ENCODE measurements around the gene GCNT4. TPM values are rescaled to one million over a fixed set of nuclear protein-coding genes. Genes with fewer than 3 reads are reported as not detected.

GCNT4 gene
- polyA plus RNA-seq, 1 donor from 2014 or later = 0.08 TPM

DNA sequence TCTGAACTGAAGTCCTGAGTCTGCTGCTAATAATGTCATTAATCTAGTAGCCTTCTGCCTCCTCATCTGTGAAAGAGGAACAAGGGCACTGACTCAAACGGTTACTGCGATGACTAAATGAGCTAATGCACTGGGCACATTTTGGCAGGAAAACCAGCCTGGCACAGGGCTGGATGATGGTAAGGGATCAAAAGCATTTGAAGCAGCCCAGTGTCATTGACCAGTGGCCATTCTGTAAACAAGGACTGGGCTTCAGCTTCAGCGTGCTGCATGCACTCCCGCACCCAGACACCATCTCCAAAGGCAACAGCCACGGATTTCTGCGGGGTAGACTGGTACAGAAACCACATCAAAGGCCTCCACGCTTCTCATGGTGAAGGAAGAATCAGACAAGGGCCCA lies 8.0 kb downstream of the GCNT4 start:
- Mint-ChIP-seq H3K4me3 (no peak overlapping the region), H3K27me3 (peaks cover 24% of the 10 kb centered on the region), H3K36me3 (no peaks in the 10 kb centered on the region), H3K27ac (no peak overlapping the region), H3K4me1 (peaks cover 0 to 6% (median 2%) of the 10 kb centered on the region in 3 donors), H3K9me3 (no peaks in the 10 kb centered on the region)

- Mint-ChIP-seq H3K27me3 (peaks cover 19% of the 10 kb centered on the region), H3K4me3 (no peak overlapping the region), H3K4me1 (peaks cover 0 to 2% (median 0%) of the 10 kb centered on the region in 3 donors), H3K36me3 (no peaks in the 10 kb centered on the region), H3K9me3 (no peaks in the 10 kb centered on the region), H3K27ac (no peak overlapping the region)
These were observed 8.6 kb downstream of the GCNT4 start for GRCh38 chr5:75043633-75044264.

- no peak overlapping the region for H3K4me3 Mint-ChIP-seq
- no peaks in the 10 kb centered on the region for H3K4me1 Mint-ChIP-seq
- peaks cover 1% of the 10 kb centered on the region for H3K36me3 Mint-ChIP-seq
- no peak overlapping the region for H3K27ac Mint-ChIP-seq
- no peaks in the 10 kb centered on the region for H3K9me3 Mint-ChIP-seq
- peaks cover 16% of the 10 kb centered on the region for H3K27me3 Mint-ChIP-seq
These were observed 9.8 kb downstream of the GCNT4 start for GRCh38 chr5:75042522-75042921.

DNA sequence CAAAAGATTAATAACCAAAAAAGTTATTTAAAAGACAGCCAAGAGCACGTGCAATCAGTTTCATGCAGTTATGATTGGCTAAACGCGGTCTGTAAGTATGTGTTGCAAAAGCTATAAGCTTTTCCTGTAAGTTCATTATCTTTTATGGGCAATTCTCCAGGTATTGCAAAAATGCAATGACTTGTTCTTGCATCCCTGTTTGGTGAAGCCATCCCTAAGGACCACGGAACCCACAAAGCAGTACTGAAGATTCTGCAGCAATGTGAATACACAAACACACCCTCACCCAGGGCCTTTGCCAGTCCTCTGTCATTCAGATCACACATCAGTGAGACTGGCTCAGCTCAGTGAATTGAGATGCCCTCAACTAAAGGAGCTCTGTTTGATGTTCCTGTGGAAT lies 11.4 kb downstream of the GCNT4 start:
- Mint-ChIP-seq H3K27me3 (peaks cover 14% of the 10 kb centered on the region), H3K4me1 (no peaks in the 10 kb centered on the region), H3K27ac (no peak overlapping the region), H3K9me3 (no peaks in the 10 kb centered on the region), H3K36me3 (peaks cover 1% of the 10 kb centered on the region), H3K4me3 (no peak overlapping the region)

DNA sequence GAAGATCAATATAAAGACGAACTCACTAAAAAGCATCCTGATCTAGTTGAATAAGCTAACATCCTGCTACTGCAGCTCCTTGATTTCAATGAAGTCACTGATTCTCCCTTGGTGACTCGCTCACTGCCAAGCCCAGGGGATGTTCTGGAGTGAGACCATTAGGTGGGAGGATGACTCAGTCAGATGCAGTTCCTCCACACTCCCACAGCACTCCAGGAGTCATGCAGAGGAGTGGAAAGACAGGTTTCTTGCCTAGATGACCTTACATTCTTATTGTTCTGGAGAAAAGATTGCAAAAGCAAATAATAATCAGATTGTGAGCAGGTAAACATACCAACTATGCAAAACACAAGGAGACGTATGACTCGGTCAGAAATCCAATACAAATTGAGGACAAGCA lies 15.3 kb downstream of the GCNT4 start:
- Mint-ChIP-seq H3K27me3 (peaks cover 2% of the 10 kb centered on the region), H3K36me3 (peaks cover 1% of the 10 kb centered on the region), H3K4me1 (no peaks in the 10 kb centered on the region), H3K9me3 (no peaks in the 10 kb centered on the region), H3K4me3 (no peak overlapping the region), H3K27ac (no peak overlapping the region)

DNA sequence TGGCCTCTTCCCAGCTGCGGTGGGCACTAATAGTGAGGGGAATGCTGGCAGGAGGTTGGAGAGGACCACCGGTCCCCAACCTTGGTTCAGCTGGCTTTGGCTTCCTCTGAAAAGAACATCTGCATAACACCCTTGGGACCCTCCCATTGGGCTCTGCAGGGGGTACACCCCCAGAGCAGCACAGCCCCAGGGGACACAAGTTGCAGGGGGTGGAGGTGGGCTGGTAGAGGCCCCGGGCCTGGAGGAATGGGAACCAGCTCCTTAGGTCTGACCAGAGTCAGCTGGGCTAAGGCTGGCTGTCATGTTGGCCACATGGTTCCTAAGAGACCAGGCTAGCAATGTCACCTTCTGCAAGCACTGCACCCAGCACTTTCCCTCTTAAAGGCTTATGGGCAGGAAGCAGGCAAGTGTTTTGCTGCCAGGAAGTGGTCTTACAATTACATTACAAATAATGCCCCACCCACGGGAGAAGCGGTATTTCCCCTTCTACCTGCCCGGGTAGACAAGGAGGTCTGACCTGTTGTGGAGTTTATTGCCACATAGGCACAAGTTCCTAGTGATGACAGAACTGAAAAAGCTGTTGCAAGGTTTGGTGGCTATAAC lies 18.1 kb downstream of the GCNT4 start:
- Mint-ChIP-seq H3K4me1 (no peaks in the 10 kb centered on the region), H3K36me3 (peaks cover 1% of the 10 kb centered on the region), H3K27ac (no peak overlapping the region), H3K9me3 (no peaks in the 10 kb centered on the region), H3K4me3 (no peak overlapping the region), H3K27me3 (peaks cover 2% of the 10 kb centered on the region)

- H3K4me3 Mint-ChIP-seq = no peak overlapping the region
- no peaks in the 10 kb centered on the region for H3K4me1 Mint-ChIP-seq
- H3K36me3 Mint-ChIP-seq = no peaks in the 10 kb centered on the region
- no peaks in the 10 kb centered on the region for H3K9me3 Mint-ChIP-seq
- no peak overlapping the region for H3K27ac Mint-ChIP-seq
- H3K27me3 Mint-ChIP-seq = peaks cover 2% of the 10 kb centered on the region
These were observed 21.0 kb downstream of the GCNT4 start for GRCh38 chr5:75031366-75031765.

GRCh38 chr5:75028090-75028489 lies 24.3 kb downstream of the GCNT4 start:
- Mint-ChIP-seq H3K36me3 (no peaks in the 10 kb centered on the region), H3K4me3 (no peak overlapping the region), H3K27ac (no peak overlapping the region), H3K4me1 (no peaks in the 10 kb centered on the region), H3K9me3 (no peaks in the 10 kb centered on the region), H3K27me3 (no peaks in the 10 kb centered on the region)

GRCh38 chr5:75023368-75024159 lies 28.8 kb downstream of the GCNT4 start:
- Mint-ChIP-seq H3K4me1 (no peaks in the 10 kb centered on the region), H3K36me3 (no peaks in the 10 kb centered on the region), H3K4me3 (no peak overlapping the region), H3K27ac (no peak overlapping the region), H3K9me3 (no peaks in the 10 kb centered on the region), H3K27me3 (peaks cover 2% of the 10 kb centered on the region)

GRCh38 chr5:75021800-75022199 lies 30.6 kb downstream of the GCNT4 start:
- peaks cover 4% of the 10 kb centered on the region for H3K27me3 Mint-ChIP-seq
- H3K4me1 Mint-ChIP-seq = no peaks in the 10 kb centered on the region
- H3K4me3 Mint-ChIP-seq = no peak overlapping the region
- H3K9me3 Mint-ChIP-seq = no peaks in the 10 kb centered on the region
- no peak overlapping the region for H3K27ac Mint-ChIP-seq
- H3K36me3 Mint-ChIP-seq = no peaks in the 10 kb centered on the region

DNA sequence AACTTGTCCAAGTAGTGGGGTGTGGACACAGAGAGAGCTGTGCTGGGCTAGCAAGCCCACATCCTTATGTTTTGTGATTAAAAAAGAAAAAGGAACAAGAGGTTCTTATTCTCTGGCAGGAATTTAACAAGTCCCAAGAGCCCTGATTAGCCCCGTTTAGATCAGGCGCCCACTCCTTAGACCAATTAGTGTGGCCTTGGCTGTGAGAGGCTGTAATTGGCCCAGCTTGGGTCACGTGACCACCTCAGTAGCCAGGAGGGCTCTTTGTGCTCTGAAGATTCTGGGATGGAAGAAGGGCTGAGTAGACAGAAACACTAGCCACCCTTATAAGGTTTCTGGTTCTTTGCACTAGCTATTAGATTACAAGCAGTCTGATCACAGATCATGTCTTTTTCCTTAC lies 31.1 kb downstream of the GCNT4 start:
- Mint-ChIP-seq H3K9me3 (no peaks in the 10 kb centered on the region), H3K4me1 (no peaks in the 10 kb centered on the region), H3K27ac (no peak overlapping the region), H3K4me3 (no peak overlapping the region), H3K36me3 (no peaks in the 10 kb centered on the region), H3K27me3 (peaks cover 4% of the 10 kb centered on the region)

- Mint-ChIP-seq H3K27me3 (peaks cover 4% of the 10 kb centered on the region), H3K27ac (peak overlapping the region in 1 of 3 donors; percentile 69), H3K36me3 (no peaks in the 10 kb centered on the region), H3K4me1 (no peaks in the 10 kb centered on the region), H3K9me3 (no peaks in the 10 kb centered on the region), H3K4me3 (no peak overlapping the region)
These were observed 32.2 kb downstream of the GCNT4 start for GRCh38 chr5:75020016-75020656.

DNA sequence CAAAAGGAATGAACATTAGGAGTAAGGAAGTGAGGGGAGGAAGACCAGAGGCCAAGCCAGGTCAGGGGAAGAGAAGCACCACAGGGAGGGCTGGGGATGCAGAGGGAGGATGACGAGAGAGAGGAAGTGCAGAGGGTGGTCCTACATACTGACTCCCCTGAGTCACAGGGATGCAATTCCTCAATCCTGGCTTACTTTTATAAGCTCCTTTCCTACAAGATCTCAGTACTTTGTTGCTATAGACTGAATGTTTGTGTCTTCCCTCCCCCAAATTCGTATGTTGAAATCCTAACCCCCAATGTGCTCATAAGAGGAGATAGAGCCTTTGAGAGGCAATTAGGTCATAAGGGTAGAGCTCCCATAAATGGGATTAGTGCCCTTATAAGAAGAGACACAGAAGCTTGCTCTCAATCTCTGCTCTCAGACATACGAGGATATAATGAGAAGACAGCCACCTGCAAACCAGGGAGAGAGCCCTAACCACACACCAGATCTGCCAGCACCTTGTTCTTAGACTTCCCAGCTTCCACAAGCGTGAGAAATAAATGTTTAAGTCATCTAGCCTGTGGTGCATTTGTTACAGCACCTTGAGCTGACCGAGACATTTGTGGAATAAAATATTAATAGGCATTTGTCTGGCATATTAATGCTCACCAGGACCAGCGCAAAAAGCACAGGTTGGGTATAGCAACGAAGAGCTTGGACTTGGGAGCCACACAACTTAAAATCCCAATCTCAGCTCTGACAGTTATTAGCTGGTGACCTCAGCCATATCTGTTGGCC lies 33.4 kb downstream of the GCNT4 start:
- Mint-ChIP-seq H3K27ac (no peak overlapping the region), H3K4me3 (no peak overlapping the region), H3K4me1 (no peaks in the 10 kb centered on the region), H3K9me3 (no peaks in the 10 kb centered on the region), H3K27me3 (peaks cover 4% of the 10 kb centered on the region), H3K36me3 (no peaks in the 10 kb centered on the region)

- Mint-ChIP-seq H3K9me3 (peaks cover 0 to 3% (median 0%) of the 10 kb centered on the region in 3 donors), H3K27me3 (peaks cover 4% of the 10 kb centered on the region), H3K4me3 (no peak overlapping the region), H3K36me3 (no peaks in the 10 kb centered on the region), H3K27ac (no peak overlapping the region), H3K4me1 (no peaks in the 10 kb centered on the region)
These were observed 34.4 kb downstream of the GCNT4 start for GRCh38 chr5:75017971-75018370.

DNA sequence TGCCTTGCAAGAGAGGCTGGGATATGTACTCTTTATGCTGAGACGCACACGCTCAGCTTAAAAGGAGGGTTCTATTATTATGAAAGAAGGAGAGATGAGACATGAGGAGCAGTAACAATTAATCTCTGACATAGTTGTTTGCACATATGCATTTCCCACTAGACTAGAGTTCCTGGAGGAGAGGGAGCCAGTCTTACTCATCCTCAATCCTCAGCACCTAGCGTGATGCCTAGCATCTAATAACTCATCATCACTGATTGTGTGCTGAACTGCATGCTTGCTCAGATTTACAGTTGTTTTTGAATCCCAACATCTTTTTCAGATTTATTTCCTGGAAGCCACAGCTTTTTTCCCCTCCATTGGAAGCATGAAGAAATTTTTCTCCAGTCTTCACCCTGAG lies 35.5 kb downstream of the GCNT4 start:
- H3K27me3 Mint-ChIP-seq = peaks cover 8% of the 10 kb centered on the region
- H3K36me3 Mint-ChIP-seq = no peaks in the 10 kb centered on the region
- H3K27ac Mint-ChIP-seq = no peak overlapping the region
- H3K9me3 Mint-ChIP-seq = peaks cover 0 to 3% (median 0%) of the 10 kb centered on the region in 3 donors
- no peaks in the 10 kb centered on the region for H3K4me1 Mint-ChIP-seq
- no peak overlapping the region for H3K4me3 Mint-ChIP-seq

All from IgD-negative memory B cell (primary cell).